T-cell (primary cell): ENCODE measurements around the gene KIAA1328. TPM values are rescaled to one million over a fixed set of nuclear protein-coding genes. Genes with fewer than 3 reads are reported as not detected.

ENCODE experiments used
- ATAC-seq, 4 experiments: fragments of 200-7000 bp in 3 of 4; fragments of 150-1000 bp in 1 of 4; cut with Tn5 transposase; replicated peaks in 1 of 4; 1 replicate in 3 of 4; 2 replicates in 1 of 4; pipeline ENCODE4 v1.10.0; 2021; ENCODE audit warnings: moderate library complexity in 3 of 4, mild to moderate bottlenecking in 2 of 4, moderate number of reproducible peaks in 1 of 4
- CTCF ChIA-PET, 2 donors: fragments of 300-600 bp; sonication (Branson Sonifier 250); formaldehyde crosslinking; loops; one replicate each; lab custom pipeline; 2022; ENCODE audit warnings: antibody characterized with exemption in 2 of 2; lab: Charles Lee
- POLR2A ChIA-PET, 2 donors: fragments of 300-600 bp; sonication (Branson Sonifier 250); formaldehyde crosslinking; loops; one replicate each; lab custom pipeline; 2022; ENCODE audit warnings: antibody characterized with exemption in 2 of 2; lab: Charles Lee
- DNase-seq, 35 experiments: peaks; one replicate each; pipeline versions ENCODE4 v3.0.0 to v3.0.0-alpha.2; 2013 to 2023
- H3K27ac ChIP-seq: one replicate; pipeline ENCODE4 v1.5.1; 2013; ENCODE audit warnings: low read length
- H3K27me3 ChIP-seq, 2 experiments: replicated peaks in 1 of 2; 1 replicate in 1 of 2; 2 replicates in 1 of 2; pipeline versions ENCODE4 v1.6.1 to v1.7.0; 2013; ENCODE audit warnings: low read length in 1 of 2, mixed read lengths in 1 of 2; ENCODE audit not compliant: control insufficient read depth in 2 of 2, insufficient read depth in 2 of 2; ENCODE audit errors: extremely low read depth in 1 of 2
- H3K36me3 ChIP-seq, 2 donors: 1 replicate in 1 of 2; 2 replicates in 1 of 2; pipeline versions ENCODE4 v1.6.1 to v1.7.0; 2013; ENCODE audit warnings: low read length in 1 of 2; ENCODE audit not compliant: control insufficient read depth in 2 of 2, insufficient read depth in 1 of 2; ENCODE audit errors: extremely low read depth in 1 of 2
- H3K4me1 ChIP-seq, 2 experiments: 1 replicate in 1 of 2; 2 replicates in 1 of 2; pipeline versions ENCODE4 v1.6.1 to v1.7.0; 2013; ENCODE audit warnings: low read length in 2 of 2, mixed read lengths in 1 of 2; ENCODE audit not compliant: insufficient read depth in 2 of 2, control insufficient read depth in 1 of 2; ENCODE audit errors: extremely low read depth in 1 of 2
- H3K4me3 ChIP-seq, 2 donors: 1 replicate in 1 of 2; 2 replicates in 1 of 2; pipeline versions ENCODE4 v1.5.1 to v1.7.0; 2013; ENCODE audit warnings: mild to moderate bottlenecking in 2 of 2, low read length in 1 of 2, moderate library complexity in 1 of 2; ENCODE audit not compliant: control insufficient read depth in 1 of 2; ENCODE audit errors: extremely low read depth in 1 of 2
- H3K9me3 ChIP-seq: 2 replicates; pipeline ENCODE4 v1.7.0; 2013
- H3K27ac Mint-ChIP-seq, 2 donors: one replicate each; pipeline ENCODE4 v1.8.0; 2020 to 2021; ENCODE audit warnings: mild to moderate bottlenecking in 2 of 2, mixed read lengths in 2 of 2
- H3K27me3 Mint-ChIP-seq, 2 donors: one replicate each; pipeline ENCODE4 v1.8.0; 2021 to 2022; ENCODE audit warnings: mixed read lengths in 2 of 2
- H3K36me3 Mint-ChIP-seq: one replicate; pipeline ENCODE4 v1.8.0; 2021; ENCODE audit warnings: mixed read lengths
- H3K4me1 Mint-ChIP-seq, 3 donors: one replicate each; pipeline ENCODE4 v1.8.0; 2020 to 2022; ENCODE audit warnings: mixed read lengths in 3 of 3, mild to moderate bottlenecking in 1 of 3
- H3K4me3 Mint-ChIP-seq, 3 donors: one replicate each; pipeline ENCODE4 v1.8.0; 2020 to 2022; ENCODE audit warnings: mild to moderate bottlenecking in 3 of 3, mixed read lengths in 3 of 3, moderate library complexity in 3 of 3
- H3K9me3 Mint-ChIP-seq, 3 donors: one replicate each; pipeline ENCODE4 v1.8.0; 2020 to 2022; ENCODE audit warnings: mixed read lengths in 3 of 3
- WGBS: methylation state at CpG from one replicate; pipeline ENCODE4 v1.1.5; 2013; ENCODE audit warnings: missing lambda C conversion rate; ENCODE audit not compliant: insufficient coverage; 5-methylcytosine and 5-hydroxymethylcytosine counted together
- total RNA-seq, 35 experiments: library from RNA in 6 of 35; stranded (reverse) in 6 of 35; fragments of 120-200 nt in 1 of 35; gene quantifications; one replicate each; pipeline versions ENCODE4 v1.2.1 to v1.2.4 and lab custom pipeline; 2013 to 2026

KIAA1328 gene
- total RNA-seq, 5 donors from 2014 or later (not counting 1 experiment from before 2014, with no cell fraction given): 10.0 to 17.0 (median 11.5) TPM

- H3K4me1 Mint-ChIP-seq: no peaks in the 10 kb centered on the region
- WGBS: no CpG with 5 or more reads among the region's 1 CpG
- ChIA-PET POLR2A (no interaction called here), CTCF (no interaction called here)
- no peaks in the 10 kb centered on the region for H3K9me3 Mint-ChIP-seq
- Histone ChIP-seq H3K27ac (no peak overlapping the region), H3K4me1 (no peaks in the 10 kb centered on the region), H3K27me3 (no peaks in the 10 kb centered on the region), H3K36me3 (no peaks in the 10 kb centered on the region), H3K4me3 (no peak overlapping the region), H3K9me3 (no peaks in the 10 kb centered on the region)
- H3K27ac Mint-ChIP-seq: no peak overlapping the region
- no peaks in the 10 kb centered on the region for H3K27me3 Mint-ChIP-seq
- no peak for ATAC-seq
- H3K36me3 Mint-ChIP-seq: peaks cover 68% of the 10 kb centered on the region
- DNase-seq: no peak
- no peak overlapping the region for H3K4me3 Mint-ChIP-seq
These were observed 347.0 kb downstream of the KIAA1328 start for GRCh38 chr18:37175727-37176620.

GRCh38 chr18:37176621-37176934 lies 347.7 kb downstream of the KIAA1328 start:
- Histone ChIP-seq H3K9me3 (no peaks in the 10 kb centered on the region), H3K27ac (no peak overlapping the region), H3K36me3 (no peaks in the 10 kb centered on the region), H3K4me1 (no peaks in the 10 kb centered on the region), H3K4me3 (no peak overlapping the region), H3K27me3 (no peaks in the 10 kb centered on the region)
- no peak overlapping the region for H3K4me3 Mint-ChIP-seq
- no peaks in the 10 kb centered on the region for H3K4me1 Mint-ChIP-seq
- no peak overlapping the region for H3K27ac Mint-ChIP-seq
- no peak for DNase-seq
- ChIA-PET POLR2A (no interaction called here), CTCF (no interaction called here)
- peaks cover 64% of the 10 kb centered on the region for H3K36me3 Mint-ChIP-seq
- no peaks in the 10 kb centered on the region for H3K27me3 Mint-ChIP-seq
- ATAC-seq: no peak
- H3K9me3 Mint-ChIP-seq: no peaks in the 10 kb centered on the region

DNA sequence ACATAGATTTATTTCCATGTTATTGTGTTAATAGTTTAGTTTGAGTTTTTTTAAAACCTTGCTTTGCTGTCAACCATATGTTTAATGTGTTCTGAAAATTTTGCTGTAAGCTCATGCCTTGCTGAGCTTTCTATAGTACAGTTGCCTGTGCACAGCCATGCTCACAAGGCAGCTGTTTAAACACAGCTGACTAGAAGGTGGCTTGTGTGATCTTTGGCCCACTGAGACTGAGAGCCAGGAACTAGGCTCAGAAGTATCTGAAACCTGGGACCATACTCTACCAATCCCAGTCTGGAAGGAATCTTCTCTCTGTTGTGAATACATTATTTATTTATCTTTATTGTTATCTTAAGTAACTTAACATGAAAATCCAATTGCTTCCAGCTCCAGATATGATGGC lies 350.5 kb downstream of the KIAA1328 start:
- Histone ChIP-seq H3K9me3 (no peaks in the 10 kb centered on the region), H3K36me3 (no peaks in the 10 kb centered on the region), H3K4me3 (no peak overlapping the region), H3K4me1 (no peaks in the 10 kb centered on the region), H3K27me3 (no peaks in the 10 kb centered on the region), H3K27ac (no peak overlapping the region)
- no peak for DNase-seq
- H3K36me3 Mint-ChIP-seq: peaks cover 59% of the 10 kb centered on the region
- ATAC-seq: no peak
- H3K9me3 Mint-ChIP-seq: peaks cover 0 to 7% (median 0%) of the 10 kb centered on the region in 3 donors
- no peaks in the 10 kb centered on the region for H3K4me1 Mint-ChIP-seq
- CTCF ChIA-PET: no interaction called here
- H3K4me3 Mint-ChIP-seq: no peak overlapping the region
- no peaks in the 10 kb centered on the region for H3K27me3 Mint-ChIP-seq
- no peak overlapping the region for H3K27ac Mint-ChIP-seq
- POLR2A ChIA-PET: no interaction called here

DNA sequence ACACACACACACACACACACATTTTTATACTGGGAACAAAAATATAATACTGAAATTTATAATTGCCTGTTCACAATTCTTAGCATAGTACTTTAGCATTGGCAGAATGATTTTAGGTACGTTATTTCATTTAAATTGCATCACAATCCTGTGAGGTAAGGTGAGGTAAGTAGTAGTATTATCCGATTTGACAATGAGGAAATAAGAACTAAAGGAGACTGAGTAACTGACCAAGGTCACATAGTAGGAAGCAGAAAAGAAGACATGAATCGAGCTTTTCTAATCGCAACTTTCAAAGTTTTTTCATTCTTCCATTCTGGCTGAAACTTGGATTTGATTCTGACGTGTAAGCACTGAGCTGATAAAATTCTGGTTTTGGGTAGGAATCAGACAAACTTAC lies 351.2 kb downstream of the KIAA1328 start:
- DNase-seq (no peak), ATAC-seq (no peak)
- H3K36me3 Mint-ChIP-seq: peaks cover 55% of the 10 kb centered on the region
- no peak overlapping the region for H3K27ac Mint-ChIP-seq
- no peaks in the 10 kb centered on the region for H3K27me3 ChIP-seq
- no peak overlapping the region for H3K27ac ChIP-seq
- H3K27me3 Mint-ChIP-seq: no peaks in the 10 kb centered on the region
- H3K9me3 Mint-ChIP-seq: peaks cover 0 to 7% (median 0%) of the 10 kb centered on the region in 3 donors
- no peak overlapping the region for H3K4me3 ChIP-seq
- H3K4me1 ChIP-seq: no peaks in the 10 kb centered on the region
- WGBS: 87% methylated on average over 3 of the region's 5 CpGs
- no peaks in the 10 kb centered on the region for H3K36me3 ChIP-seq
- POLR2A ChIA-PET: interaction anchor here in 1 of 2 donors (0.7 kb wide), 1 partner anchor 65 kb away, joined by 3 read pairs; no protein-coding TSS in a partner anchor
- CTCF ChIA-PET: no interaction called here
- H3K4me3 Mint-ChIP-seq: no peak overlapping the region
- H3K9me3 ChIP-seq: no peaks in the 10 kb centered on the region
- no peaks in the 10 kb centered on the region for H3K4me1 Mint-ChIP-seq

DNA sequence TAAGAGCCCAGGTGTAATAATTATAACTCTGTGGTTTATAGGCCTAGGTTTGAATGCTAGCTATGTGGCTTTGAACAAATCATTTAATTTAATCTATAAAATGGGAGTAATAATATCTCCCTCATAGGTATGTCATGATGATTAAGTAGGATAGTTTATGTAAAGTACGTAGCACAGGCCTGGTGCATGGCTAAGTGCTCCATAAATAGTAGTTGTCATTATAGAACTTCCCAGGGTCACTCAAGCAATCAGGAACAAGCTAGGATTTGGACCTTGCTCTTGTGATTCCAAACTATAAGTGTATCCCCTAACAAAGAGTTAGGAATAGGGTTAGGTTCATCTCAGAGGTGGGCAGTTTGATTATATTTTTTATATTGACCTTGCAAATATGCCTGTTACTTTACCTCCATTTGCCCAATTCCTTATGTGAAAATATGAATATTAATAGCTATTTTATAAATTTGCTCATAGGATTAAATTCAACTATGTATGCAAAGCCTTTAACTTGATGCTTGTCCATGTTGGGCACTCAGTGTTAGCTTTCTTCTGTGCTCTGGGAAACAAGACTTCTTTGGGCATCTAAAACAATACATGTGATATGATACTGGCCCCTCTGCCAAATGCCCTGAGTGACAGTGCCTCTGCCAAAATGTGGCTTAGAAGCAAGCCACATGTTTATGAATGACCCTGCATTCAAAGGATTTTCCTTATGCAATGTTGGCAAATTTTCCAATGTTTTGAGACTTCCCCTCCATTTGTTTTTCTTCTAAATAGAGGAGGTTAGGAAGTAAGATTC lies 353.6 kb downstream of the KIAA1328 start:
- H3K27me3 Mint-ChIP-seq: no peaks in the 10 kb centered on the region
- peaks cover 40% of the 10 kb centered on the region for H3K36me3 Mint-ChIP-seq
- no peak overlapping the region for H3K4me3 ChIP-seq

DNA sequence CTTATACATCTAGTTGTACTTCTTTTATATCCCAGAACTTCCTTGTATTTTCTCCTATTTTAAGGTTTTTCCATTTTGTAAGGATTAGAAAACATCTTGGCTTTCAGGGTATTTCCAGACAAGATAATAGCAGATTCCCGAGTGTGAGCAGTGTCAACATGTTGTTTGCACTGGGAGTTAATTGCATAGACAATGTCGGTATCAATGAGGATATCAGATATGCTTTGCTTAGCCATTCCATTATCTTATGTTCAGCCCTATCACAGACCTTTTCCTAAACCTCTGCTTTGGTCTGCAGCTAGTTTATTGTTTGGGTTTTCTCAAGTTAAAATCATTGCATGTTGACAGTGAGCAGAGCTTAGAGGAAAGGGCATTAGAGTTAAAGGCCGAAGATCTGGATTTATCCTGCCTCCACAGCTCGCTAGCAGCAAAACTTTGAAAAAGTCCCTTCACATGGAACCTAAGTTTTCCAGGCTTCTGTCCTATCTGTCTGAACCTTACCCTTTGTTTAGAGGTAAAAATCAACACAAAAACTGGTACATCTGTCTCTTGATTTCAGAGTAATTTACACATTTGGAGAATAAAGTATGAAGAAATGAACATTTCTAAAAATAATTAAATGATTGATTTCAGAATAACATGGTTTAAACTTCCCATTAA lies 355.4 kb downstream of the KIAA1328 start:
- Histone ChIP-seq H3K9me3 (no peaks in the 10 kb centered on the region), H3K27ac (no peak overlapping the region), H3K27me3 (no peaks in the 10 kb centered on the region), H3K4me1 (no peaks in the 10 kb centered on the region), H3K4me3 (no peak overlapping the region), H3K36me3 (no peaks in the 10 kb centered on the region)
- no peaks in the 10 kb centered on the region for H3K4me1 Mint-ChIP-seq
- ChIA-PET POLR2A (no interaction called here), CTCF (interaction anchor here in 1 of 2 donors (0.5 kb wide), 1 partner anchor 1619 kb away, joined by 5 read pairs; no protein-coding TSS in a partner anchor)
- ATAC-seq (no peak), DNase-seq (no peak)
- no peak overlapping the region for H3K4me3 Mint-ChIP-seq
- no peaks in the 10 kb centered on the region for H3K27me3 Mint-ChIP-seq
- 80% methylated on average over 1 of the region's 4 CpGs for WGBS
- H3K27ac Mint-ChIP-seq: no peak overlapping the region
- H3K36me3 Mint-ChIP-seq: peaks cover 32% of the 10 kb centered on the region
- peaks cover 0 to 7% (median 0%) of the 10 kb centered on the region in 3 donors for H3K9me3 Mint-ChIP-seq

More for the DNA sequence above, 353.6 kb downstream of the KIAA1328 start:
- Histone ChIP-seq H3K36me3 (no peaks in the 10 kb centered on the region), H3K4me1 (no peaks in the 10 kb centered on the region), H3K9me3 (no peaks in the 10 kb centered on the region), H3K27ac (no peak overlapping the region), H3K27me3 (no peaks in the 10 kb centered on the region)
- Mint-ChIP-seq H3K9me3 (peaks cover 0 to 7% (median 0%) of the 10 kb centered on the region in 3 donors), H3K4me3 (no peak overlapping the region), H3K27ac (no peak overlapping the region), H3K4me1 (no peaks in the 10 kb centered on the region)
- DNase-seq (no peak), ATAC-seq (no peak)
- CTCF ChIA-PET: no interaction called here
- POLR2A ChIA-PET: no interaction called here
- WGBS: no CpG with 5 or more reads among the region's 1 CpG
